ENCODE measurements around the gene ZNF316. TPM values are rescaled to one million over a fixed set of nuclear protein-coding genes. Genes with fewer than 3 reads are reported as not detected.

ZNF316 gene
- total RNA-seq, 4 donors from 2014 or later = 11.9 to 27.8 (median 20.4) TPM

DNA sequence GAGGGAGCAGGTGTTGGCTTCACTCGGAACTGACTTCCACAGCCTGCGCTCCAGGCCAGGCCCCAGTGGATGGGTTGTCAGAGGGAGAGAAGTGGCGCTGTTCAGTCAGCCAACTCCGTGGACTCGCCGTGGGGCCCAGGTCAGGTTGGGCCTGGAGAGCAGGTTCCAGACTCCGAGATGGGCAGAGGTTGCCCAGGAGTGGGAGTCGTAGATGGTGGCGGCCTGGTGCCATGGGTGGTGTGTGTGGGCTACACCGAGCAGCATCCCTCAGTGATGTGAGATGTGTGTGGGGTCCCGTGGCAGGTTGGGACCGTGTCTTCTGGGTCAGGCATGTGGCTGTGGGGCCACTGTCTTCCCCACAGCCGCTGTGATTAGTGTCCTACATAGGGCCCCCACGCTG lies 10.4 kb downstream of the ZNF316 start:
- intact Hi-C loops (cut with DNase I) = no loop called here
- 70 to 92% methylated on average over 2 to 8 of the region's 14 CpGs for WGBS, 2 donors

GRCh38 chr7:6648066-6648814 lies 11.1 kb downstream of the ZNF316 start:
- no peaks in the 10 kb centered on the region for H3K4me1 ChIP-seq
- 87 to 96% methylated on average over 9 to 12 of the region's 17 CpGs for WGBS, 2 donors
- TF ChIP-seq POLR2A (IDR thresholded peaks at IDR 0.05) = no peak
- TF ChIP-seq, protein P1, sequence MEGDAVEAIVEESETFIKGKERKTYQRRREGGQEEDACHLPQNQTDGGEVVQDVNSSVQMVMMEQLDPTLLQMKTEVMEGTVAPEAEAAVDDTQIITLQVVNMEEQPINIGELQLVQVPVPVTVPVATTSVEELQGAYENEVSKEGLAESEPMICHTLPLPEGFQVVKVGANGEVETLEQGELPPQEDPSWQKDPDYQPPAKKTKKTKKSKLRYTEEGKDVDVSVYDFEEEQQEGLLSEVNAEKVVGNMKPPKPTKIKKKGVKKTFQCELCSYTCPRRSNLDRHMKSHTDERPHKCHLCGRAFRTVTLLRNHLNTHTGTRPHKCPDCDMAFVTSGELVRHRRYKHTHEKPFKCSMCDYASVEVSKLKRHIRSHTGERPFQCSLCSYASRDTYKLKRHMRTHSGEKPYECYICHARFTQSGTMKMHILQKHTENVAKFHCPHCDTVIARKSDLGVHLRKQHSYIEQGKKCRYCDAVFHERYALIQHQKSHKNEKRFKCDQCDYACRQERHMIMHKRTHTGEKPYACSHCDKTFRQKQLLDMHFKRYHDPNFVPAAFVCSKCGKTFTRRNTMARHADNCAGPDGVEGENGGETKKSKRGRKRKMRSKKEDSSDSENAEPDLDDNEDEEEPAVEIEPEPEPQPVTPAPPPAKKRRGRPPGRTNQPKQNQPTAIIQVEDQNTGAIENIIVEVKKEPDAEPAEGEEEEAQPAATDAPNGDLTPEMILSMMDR (IDR thresholded peaks at IDR 0.05) = no peak
- no peak overlapping the region for H3K27ac ChIP-seq
- no peak overlapping the region for H3K4me3 ChIP-seq
- peaks cover 32 to 100% (median 49%) of the 10 kb centered on the region in 3 donors for H3K36me3 ChIP-seq
- peaks cover 0 to 10% (median 0%) of the 10 kb centered on the region in 3 donors for H3K9me3 ChIP-seq
- intact Hi-C loops (cut with DNase I) = no loop called here
- H3K27me3 ChIP-seq = no peaks in the 10 kb centered on the region
- DNase-seq = no peak

More for the DNA sequence above, 10.4 kb downstream of the ZNF316 start:
- H3K27me3 ChIP-seq = no peaks in the 10 kb centered on the region
- TF ChIP-seq, protein P1 (IDR thresholded peaks at IDR 0.05) = no peak
- no peak for TF ChIP-seq POLR2A (IDR thresholded peaks at IDR 0.05)
- peaks cover 0 to 3% (median 0%) of the 10 kb centered on the region in 3 donors for H3K9me3 ChIP-seq
- no peaks in the 10 kb centered on the region for H3K4me1 ChIP-seq
- DNase-seq = no peak
- no peak overlapping the region for H3K4me3 ChIP-seq
- no peak overlapping the region for H3K27ac ChIP-seq
- peaks cover 35 to 100% (median 52%) of the 10 kb centered on the region in 3 donors for H3K36me3 ChIP-seq

GRCh38 chr7:6648815-6649104 lies 11.6 kb downstream of the ZNF316 start:
- no peaks in the 10 kb centered on the region for H3K27me3 ChIP-seq
- H3K4me3 ChIP-seq = no peak overlapping the region
- intact Hi-C loops (cut with DNase I) = no loop called here
- 85 to 93% methylated on average over 3 of the region's 5 CpGs for WGBS, 2 donors
- no peak for DNase-seq
- no peaks in the 10 kb centered on the region for H3K4me1 ChIP-seq
- peaks cover 26 to 100% (median 48%) of the 10 kb centered on the region in 3 donors for H3K36me3 ChIP-seq
- H3K9me3 ChIP-seq = peaks cover 0 to 11% (median 0%) of the 10 kb centered on the region in 3 donors
- TF ChIP-seq POLR2A (IDR thresholded peaks at IDR 0.05) = no peak
- TF ChIP-seq, protein P1 (IDR thresholded peaks at IDR 0.05) = no peak
- no peak overlapping the region for H3K27ac ChIP-seq

GRCh38 chr7:6649241-6649961 lies 12.3 kb downstream of the ZNF316 start:
- intact Hi-C loops (cut with DNase I) = no loop called here
- peaks cover 0 to 11% (median 0%) of the 10 kb centered on the region in 3 donors for H3K9me3 ChIP-seq
- no peak overlapping the region for H3K27ac ChIP-seq
- TF ChIP-seq, protein P1 (IDR thresholded peaks at IDR 0.05) = no peak
- TF ChIP-seq POLR2A (IDR thresholded peaks at IDR 0.05) = no peak
- 72% methylated on average over 4 of the region's 13 CpGs; no CpG with 5 or more reads in 1 of the 2 donors for WGBS, 2 donors
- H3K4me3 ChIP-seq = no peak overlapping the region
- DNase-seq = no peak
- H3K4me1 ChIP-seq = no peaks in the 10 kb centered on the region
- peaks cover 26 to 100% (median 45%) of the 10 kb centered on the region in 3 donors for H3K36me3 ChIP-seq
- no peaks in the 10 kb centered on the region for H3K27me3 ChIP-seq

- H3K4me3 ChIP-seq = no peak overlapping the region
- DNase-seq = no peak
These were observed 13.0 kb downstream of the ZNF316 start for GRCh38 chr7:6650086-6650485.

More at GRCh38 chr7:6650086-6650485, 13.0 kb downstream of the ZNF316 start:
- intact Hi-C loops (cut with DNase I) = no loop called here
- TF ChIP-seq, protein P1 (IDR thresholded peaks at IDR 0.05) = no peak
- Histone ChIP-seq H3K36me3 (peaks cover 23 to 100% (median 45%) of the 10 kb centered on the region in 3 donors), H3K4me1 (no peaks in the 10 kb centered on the region), H3K9me3 (peaks cover 0 to 11% (median 0%) of the 10 kb centered on the region in 3 donors), H3K27ac (no peak overlapping the region), H3K27me3 (no peaks in the 10 kb centered on the region)
- 96% methylated on average over 6 to 9 of the region's 10 CpGs for WGBS, 2 donors
